Aorta (tissue), 5 donors: ENCODE results near the gene HOMEZ. TPM values are rescaled to one million over a fixed set of nuclear protein-coding genes. Genes with fewer than 3 reads are reported as not detected.
"Not testable (repeated sequence)": the region's sequence is repeated elsewhere in the genome, so short reads cannot be mapped to it uniquely, and the experiment has no call there.

Experiments used
- ATAC-seq: fragments of 200-7000 bp; cut with Tn5 transposase; one replicate; pipeline ENCODE4 v1.9.1; 2022; ENCODE audit warnings: moderate library complexity; ENCODE audit not compliant: low FRiP score
- DNase-seq, 2 donors: peaks; one replicate each; pipeline ENCODE4 v3.0.0-alpha.2; 2020
- H3K27ac ChIP-seq, 2 donors: one replicate each; pipeline ENCODE4 v1.5.1; 2013; ENCODE audit warnings: low read length in 2 of 2, mild to moderate bottlenecking in 2 of 2, moderate library complexity in 2 of 2, control low read depth in 1 of 2, inconsistent platforms in 1 of 2, low read depth in 1 of 2
- H3K27me3 ChIP-seq, 2 donors: one replicate each; pipeline ENCODE4 v1.6.1; 2013; ENCODE audit warnings: control low read depth in 1 of 2, low read length in 1 of 2, mild to moderate bottlenecking in 1 of 2, moderate library complexity in 1 of 2; ENCODE audit not compliant: insufficient read depth in 2 of 2, control insufficient read depth in 1 of 2
- H3K36me3 ChIP-seq, 2 donors: one replicate each; pipeline ENCODE4 v1.6.1; 2013; ENCODE audit warnings: control low read depth in 1 of 2, low read length in 1 of 2, mild to moderate bottlenecking in 1 of 2; ENCODE audit not compliant: insufficient read depth in 2 of 2, control insufficient read depth in 1 of 2
- H3K4me1 ChIP-seq, 2 donors: one replicate each; pipeline ENCODE4 v1.6.1; 2013; ENCODE audit warnings: low read length in 2 of 2, control low read depth in 1 of 2, mild to moderate bottlenecking in 1 of 2, moderate library complexity in 1 of 2; ENCODE audit not compliant: insufficient read depth in 2 of 2, control insufficient read depth in 1 of 2
- H3K4me3 ChIP-seq, 2 donors: one replicate each; pipeline ENCODE4 v1.5.1; 2013; ENCODE audit warnings: low read length in 2 of 2, control low read depth in 1 of 2, mild to moderate bottlenecking in 1 of 2
- H3K9me3 ChIP-seq: one replicate; pipeline ENCODE4 v1.6.1; 2013; ENCODE audit warnings: mild to moderate bottlenecking, low read length; ENCODE audit not compliant: control insufficient read depth
- WGBS, 2 donors: extraction: QIAGEN DNeasy Blood & Tissue Kit; methylation state at CpG; one replicate each; pipeline ENCODE4 v1.1.7; 2013; 5-methylcytosine and 5-hydroxymethylcytosine counted together
- intact Hi-C, 2 donors: fragments of 100-400 bp; cut with DNase I; formaldehyde crosslinking; loops; one replicate each; pipeline versions ENCODE4 v1.14.2 to v1.15.0; 2022
- polyA plus RNA-seq, 2 donors: library from polyadenylated mRNA; stranded (reverse); fragments of 200-250 nt; gene quantifications; one replicate each; pipeline ENCODE4 v1.2.3, GENCODE V29; 2013
- total RNA-seq, 2 donors: library from RNA; stranded (reverse); fragmentation: NEBNext Ultra II Directional; extraction: Animal tissue kit (Norgen Biotek cat#: 25700); gene quantifications; one replicate each; pipeline ENCODE4 v1.2.1, GENCODE V29; 2021
- donor health status: healthy with polysubstance abuse.
- donor health status: Bipolar disorder and iron deficiency.
- donor health status: DM: no; HTN: no; CAD: no.
- donor health status: DM: no; HTN: no; CAD: no.
- donor health status: DM: yes; HTN: yes; CAD: no.

Gene HOMEZ
- total and polyA plus RNA-seq, 4 donors = 1.9 to 10.6 (median 4.3) TPM

DNA sequence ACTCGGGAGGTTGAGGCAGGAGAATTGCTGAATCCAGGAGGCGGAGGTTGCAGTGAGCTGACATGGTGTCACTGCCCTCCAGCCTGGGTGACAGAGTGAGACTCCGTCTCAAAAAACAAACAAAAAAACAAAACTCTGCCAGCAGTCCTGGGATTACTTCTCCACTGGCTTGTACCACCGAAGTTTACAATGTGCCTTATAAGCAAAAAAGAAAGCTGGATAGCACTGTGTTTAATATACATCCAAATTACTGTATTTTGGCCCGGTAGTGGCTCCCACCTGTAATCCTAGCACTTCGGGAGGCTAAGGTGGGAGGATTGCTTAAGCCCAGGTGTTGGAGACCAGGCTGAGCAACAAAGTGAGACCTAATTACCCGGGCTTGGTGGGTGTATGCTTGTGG, 16.7 kb downstream of the HOMEZ start:
- WGBS, 2 donors = 81 to 85% methylated on average over 7 of the region's 7 CpGs
- no peak for DNase-seq
- no peaks in the 10 kb centered on the region for H3K4me1 ChIP-seq
- no peak for ATAC-seq
- H3K27me3 ChIP-seq = no peaks in the 10 kb centered on the region
- intact Hi-C loops = loop anchor here (5.0 to 10.0 kb wide), 2 partner anchors 108 to 296 kb away; partner anchors contain the start of genes AP1G2 (in 1 of the 2) and CMTM5 (in 1 of the 2)
- no peaks in the 10 kb centered on the region for H3K9me3 ChIP-seq
- H3K27ac ChIP-seq = no peak overlapping the region
- no peak overlapping the region for H3K4me3 ChIP-seq
- H3K36me3 ChIP-seq = no peaks in the 10 kb centered on the region

DNA sequence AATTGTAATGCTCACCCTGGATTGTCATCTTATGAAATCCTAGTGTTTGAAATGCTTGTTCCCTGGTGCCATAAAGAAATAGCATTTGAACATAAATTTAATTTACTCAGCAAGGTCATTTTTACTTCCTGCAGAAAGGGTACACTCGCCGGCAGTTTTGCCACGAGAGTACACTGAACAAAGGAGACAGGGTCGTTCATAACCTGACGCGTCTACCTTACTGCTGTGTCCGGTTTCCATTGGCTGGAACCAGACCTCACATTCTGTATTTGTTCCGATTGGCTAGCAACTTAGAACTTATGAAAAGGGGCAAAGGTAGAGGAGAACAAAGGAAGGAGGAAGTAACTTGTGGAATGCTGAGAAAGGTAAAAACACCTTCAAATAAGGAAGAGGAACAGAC, 25.1 kb downstream of the HOMEZ start:
- ATAC-seq, H3K9me3 ChIP-seq, H3K4me1 ChIP-seq, DNase-seq, H3K27ac ChIP-seq, H3K4me3 ChIP-seq, H3K27me3 ChIP-seq, H3K36me3 ChIP-seq: not testable (repeated sequence)
- intact Hi-C loops = loop anchor here in 1 of 2 donors (5.0 to 10.0 kb wide), 2 partner anchors 116 to 304 kb away; partner anchors contain the start of genes AP1G2 and CMTM5
- WGBS, 2 donors = 75 to 77% methylated on average over 8 of the region's 8 CpGs

DNA sequence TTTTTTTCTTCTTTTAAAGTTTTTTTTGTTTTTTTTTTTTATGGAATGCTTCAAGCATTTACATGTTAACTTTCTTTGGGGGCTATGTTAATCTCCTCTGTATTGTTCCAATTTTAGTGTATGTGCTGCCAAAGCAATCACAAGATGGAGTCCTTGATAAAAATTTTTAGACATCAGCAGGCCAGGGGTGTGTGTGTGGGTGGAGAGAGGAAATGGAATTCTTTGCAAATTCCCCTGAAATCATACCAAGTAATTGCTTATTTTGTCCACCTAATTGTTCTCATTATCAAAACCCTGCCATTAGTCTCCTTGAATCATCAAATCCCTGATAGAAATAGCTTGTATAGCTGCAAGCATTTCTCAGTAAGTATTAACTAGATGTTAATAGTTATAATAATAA, 26.5 kb downstream of the HOMEZ start:
- Histone ChIP-seq H3K36me3 (no peaks in the 10 kb centered on the region), H3K27ac (no peak overlapping the region), H3K27me3 (no peaks in the 10 kb centered on the region), H3K4me3 (no peak overlapping the region), H3K9me3 (no peaks in the 10 kb centered on the region), H3K4me1 (no peaks in the 10 kb centered on the region)
- DNase-seq (no peak), ATAC-seq (no peak)
- intact Hi-C loops = no loop called here

DNA sequence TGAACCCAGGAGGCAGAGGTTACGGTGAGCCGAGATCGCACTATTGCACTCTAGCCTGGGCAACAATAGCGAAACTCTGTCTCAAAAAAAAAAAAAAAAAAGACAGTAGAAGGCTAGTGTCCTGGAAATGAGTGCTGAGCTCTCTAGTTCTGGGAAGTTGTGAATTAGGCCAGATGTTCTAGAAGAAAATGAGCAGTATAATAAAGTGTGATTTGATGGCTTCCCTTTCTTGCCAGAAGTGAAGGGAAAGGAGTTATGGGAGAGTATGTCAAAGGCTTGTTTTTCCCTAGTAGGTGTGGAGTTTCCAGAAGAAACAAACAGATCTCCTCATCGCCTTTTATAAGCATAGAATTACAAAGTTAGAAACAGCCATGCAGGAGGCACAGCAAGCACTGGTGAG, 27.7 kb downstream of the HOMEZ start:
- ATAC-seq (no peak), DNase-seq (no peak)
- WGBS, 2 donors = 93 to 95% methylated on average over 5 of the region's 5 CpGs
- intact Hi-C loops = no loop called here
- no peaks in the 10 kb centered on the region for H3K9me3 ChIP-seq
- no peak overlapping the region for H3K4me3 ChIP-seq
- H3K27ac ChIP-seq = no peak overlapping the region
- H3K27me3 ChIP-seq = no peaks in the 10 kb centered on the region
- H3K36me3 ChIP-seq = no peaks in the 10 kb centered on the region
- no peaks in the 10 kb centered on the region for H3K4me1 ChIP-seq

DNA sequence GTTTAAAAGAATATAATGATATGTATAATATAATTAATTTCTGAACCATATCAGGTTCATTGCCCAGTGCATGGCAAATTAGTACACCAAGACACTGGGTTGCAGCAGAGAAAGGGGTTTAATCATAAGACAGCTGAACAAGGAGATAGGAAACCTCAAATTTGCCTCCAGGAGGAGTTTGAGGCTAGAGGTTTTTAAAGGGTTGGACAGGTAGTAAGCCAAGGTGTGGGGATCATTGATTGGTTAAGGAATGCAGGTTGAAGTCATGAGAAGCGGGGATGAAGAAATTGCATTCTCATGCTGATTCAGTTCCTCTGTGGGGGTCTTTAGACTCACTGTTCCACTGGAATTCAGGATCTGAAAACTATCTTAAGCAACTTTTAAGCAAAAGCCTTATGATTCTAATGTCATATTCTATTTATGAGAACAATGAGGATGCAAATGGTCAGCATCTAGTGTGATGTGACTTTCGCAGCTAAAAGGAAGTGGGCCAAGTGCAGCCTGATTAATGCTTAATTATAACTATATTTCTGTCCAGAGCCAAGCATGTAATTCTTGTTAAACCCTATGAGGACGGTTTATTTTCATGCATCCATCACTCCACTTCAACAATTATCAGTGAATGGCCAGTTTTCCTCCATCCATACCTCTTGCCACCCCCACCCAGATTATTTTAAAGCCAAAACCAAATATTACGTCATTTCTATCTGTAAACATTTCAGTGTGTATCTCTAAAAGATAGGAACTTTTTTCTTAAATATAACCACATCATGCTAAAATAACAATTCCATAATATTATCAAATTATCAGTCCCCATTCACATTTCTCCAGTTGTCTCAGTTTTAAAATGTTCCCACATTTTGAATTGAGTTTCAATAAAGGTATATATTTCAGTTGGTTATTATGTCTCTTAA, 33.3 kb downstream of the HOMEZ start:
- H3K9me3 ChIP-seq = no peaks in the 10 kb centered on the region
- no peak overlapping the region for H3K27ac ChIP-seq
- intact Hi-C loops = no loop called here
- ATAC-seq = no peak
- H3K4me1 ChIP-seq = no peaks in the 10 kb centered on the region
- no peaks in the 10 kb centered on the region for H3K36me3 ChIP-seq
- WGBS, 2 donors = 58 to 63% methylated on average over 4 of the region's 4 CpGs
- H3K4me3 ChIP-seq = no peak overlapping the region
- DNase-seq = no peak
- H3K27me3 ChIP-seq = no peaks in the 10 kb centered on the region

DNA sequence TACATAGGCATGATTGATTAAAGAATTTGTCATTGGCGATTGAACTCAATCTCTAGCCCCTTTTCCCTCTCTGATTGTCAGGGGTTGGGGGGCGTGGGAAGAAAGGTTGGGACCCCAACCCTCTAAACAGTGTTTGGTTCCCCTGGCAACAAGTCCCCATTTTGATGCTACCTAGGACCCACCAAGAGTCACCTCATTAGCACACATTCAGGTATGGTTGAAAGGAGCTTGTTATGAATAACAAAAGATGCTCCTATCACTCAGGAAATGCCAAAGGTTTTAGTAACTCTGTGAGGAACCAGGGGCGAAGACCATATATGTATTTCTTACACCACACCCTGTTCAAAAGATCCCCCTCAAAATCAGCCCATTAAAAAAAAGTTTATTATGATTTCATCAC, 33.9 kb downstream of the HOMEZ start:
- no peak overlapping the region for H3K4me3 ChIP-seq
- no peaks in the 10 kb centered on the region for H3K36me3 ChIP-seq
- no peaks in the 10 kb centered on the region for H3K9me3 ChIP-seq
- H3K27ac ChIP-seq = no peak overlapping the region
- 38 to 40% methylated on average over 3 of the region's 3 CpGs for WGBS, 2 donors
- no peaks in the 10 kb centered on the region for H3K27me3 ChIP-seq
- intact Hi-C loops = no loop called here
- DNase-seq (no peak), ATAC-seq (no peak)
- no peaks in the 10 kb centered on the region for H3K4me1 ChIP-seq

DNA sequence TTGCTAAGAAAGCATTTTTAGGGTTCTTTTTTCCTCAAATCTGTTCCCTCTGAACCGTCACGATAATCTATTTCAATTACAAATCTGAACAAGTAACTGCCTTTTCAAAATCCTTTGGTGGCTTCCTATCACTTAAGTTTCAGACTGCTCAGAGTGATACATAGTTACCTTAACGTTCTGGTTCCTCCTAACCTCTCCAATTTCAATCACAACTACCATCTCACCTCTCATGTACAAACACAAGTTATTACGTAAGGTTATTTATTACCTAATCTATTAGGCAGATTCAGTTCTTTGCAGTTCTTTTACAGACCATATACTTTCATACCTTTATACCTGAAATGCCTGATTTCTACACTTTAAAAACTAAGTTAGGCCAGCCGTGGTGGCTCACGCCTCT, 36.1 kb downstream of the HOMEZ start:
- Histone ChIP-seq H3K36me3 (no peaks in the 10 kb centered on the region), H3K9me3 (no peaks in the 10 kb centered on the region), H3K27ac (no peak overlapping the region), H3K27me3 (no peaks in the 10 kb centered on the region), H3K4me3 (no peak overlapping the region), H3K4me1 (no peaks in the 10 kb centered on the region)
- intact Hi-C loops = no loop called here
- WGBS, 2 donors = 86 to 91% methylated on average over 6 of the region's 6 CpGs
- ATAC-seq = no peak
- no peak for DNase-seq

DNA sequence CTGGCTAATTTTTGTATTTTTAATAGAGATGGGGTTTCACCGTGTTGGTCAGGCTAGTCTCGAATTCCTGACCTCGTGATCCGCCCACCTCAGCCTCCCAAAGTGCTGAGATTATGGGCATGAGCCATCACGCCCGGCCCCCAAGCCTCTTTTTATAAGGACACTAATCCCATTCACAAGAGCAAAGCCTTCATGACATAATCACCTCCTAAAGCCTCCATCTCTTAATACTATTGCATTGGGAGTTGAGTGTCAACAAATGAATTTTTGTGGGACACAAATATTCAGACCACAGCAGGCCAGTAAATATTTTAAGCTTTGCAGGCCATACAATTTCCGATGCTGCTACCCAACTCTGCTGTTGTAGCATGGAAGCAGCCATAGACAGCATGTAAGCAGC, 37.3 kb downstream of the HOMEZ start:
- WGBS, 2 donors = 91% methylated on average over 7 of the region's 7 CpGs
- ATAC-seq (no peak), DNase-seq (no peak)
- no peaks in the 10 kb centered on the region for H3K27me3 ChIP-seq
- H3K4me1 ChIP-seq = no peaks in the 10 kb centered on the region
- H3K36me3 ChIP-seq = no peaks in the 10 kb centered on the region
- no peak overlapping the region for H3K4me3 ChIP-seq
- intact Hi-C loops = no loop called here
- no peak overlapping the region for H3K27ac ChIP-seq
- no peaks in the 10 kb centered on the region for H3K9me3 ChIP-seq

DNA sequence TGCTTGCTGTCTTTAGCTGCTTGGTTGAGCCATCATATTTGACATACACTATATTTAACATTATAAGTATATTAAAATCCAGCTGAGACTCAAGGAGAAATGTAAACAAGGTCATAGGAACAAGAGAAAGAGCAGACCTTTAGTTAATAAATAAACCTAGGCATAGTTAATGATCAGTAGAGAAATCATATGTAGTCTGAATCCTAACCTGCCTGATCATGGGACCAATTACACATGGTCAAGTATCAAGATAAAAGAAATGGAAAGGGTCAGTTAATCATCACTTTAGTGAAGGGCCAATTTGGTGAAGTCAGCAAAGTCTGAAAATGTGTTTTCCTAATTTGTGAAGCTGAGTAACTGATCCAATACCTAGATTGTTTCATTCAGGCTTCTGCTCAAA, 40.6 kb downstream of the HOMEZ start:
- H3K4me3 ChIP-seq = no peak overlapping the region
- intact Hi-C loops = no loop called here
- H3K27me3 ChIP-seq = no peaks in the 10 kb centered on the region
- H3K27ac ChIP-seq = no peak overlapping the region
- DNase-seq = no peak
- no peak for ATAC-seq
- H3K9me3 ChIP-seq = no peaks in the 10 kb centered on the region
- no peaks in the 10 kb centered on the region for H3K36me3 ChIP-seq
- no peaks in the 10 kb centered on the region for H3K4me1 ChIP-seq
